ENCODE results near the gene PLEKHA3.
"Not testable (repeated sequence)": the region's sequence is repeated elsewhere in the genome, so short reads cannot be mapped to it uniquely, and the experiment has no call there.

Gene PLEKHA3

GRCh38 chr2:178525460-178525859 is 45.2 kb downstream of the PLEKHA3 start:
- not testable (repeated sequence) for DNase-seq

GRCh38 chr2:178526256-178526655 is 46.0 kb downstream of the PLEKHA3 start:
- no peak for DNase-seq

- no peak for DNase-seq
Observed at GRCh38 chr2:178527592-178527991, 47.3 kb downstream of the PLEKHA3 start.

GRCh38 chr2:178528647-178529046 is 48.4 kb downstream of the PLEKHA3 start:
- no peak for DNase-seq

- DNase-seq: no peak
Observed at GRCh38 chr2:178529194-178529593, 48.9 kb downstream of the PLEKHA3 start.

GRCh38 chr2:178530131-178530530 is 49.9 kb downstream of the PLEKHA3 start:
- no peak for DNase-seq

GRCh38 chr2:178530625-178531142 is 50.4 kb downstream of the PLEKHA3 start:
- DNase-seq: no peak

GRCh38 chr2:178531168-178531567 is 50.9 kb downstream of the PLEKHA3 start:
- no peak for DNase-seq

GRCh38 chr2:178536037-178536436 is 55.8 kb downstream of the PLEKHA3 start:
- no peak for DNase-seq

- DNase-seq: no peak
Observed at GRCh38 chr2:178542161-178542560, 61.9 kb downstream of the PLEKHA3 start.

GRCh38 chr2:178542569-178542968 is 62.3 kb downstream of the PLEKHA3 start:
- DNase-seq: no peak

GRCh38 chr2:178550352-178550751 is 70.1 kb downstream of the PLEKHA3 start:
- no peak for DNase-seq

GRCh38 chr2:178553047-178553446 is 72.8 kb downstream of the PLEKHA3 start:
- peak; percentile 89 for DNase-seq
